Lower lobe of right lung (tissue), 2 donors: ENCODE measurements around the gene SSX2IP. TPM values are rescaled to one million over a fixed set of nuclear protein-coding genes. Genes with fewer than 3 reads are reported as not detected.
"Not testable (repeated sequence)": the region's sequence is repeated elsewhere in the genome, so short reads cannot be mapped to it uniquely, and the experiment has no call there.

Experiments used
- ATAC-seq, 2 donors: fragments of 200-7000 bp; cut with Tn5 transposase; one replicate each; pipeline ENCODE4 v1.9.1; 2020 to 2022; ENCODE audit warnings: mild to moderate bottlenecking in 2 of 2, moderate library complexity in 2 of 2
- DNase-seq: peaks from one replicate; pipeline ENCODE4 v3.0.0-alpha.2; 2020
- H3K27ac ChIP-seq: fragments of 200-600 bp; one replicate; pipeline ENCODE4 v1.8.0; 2022
- H3K27me3 ChIP-seq: fragments of 200-600 bp; one replicate; pipeline ENCODE4 v1.8.0; 2022; ENCODE audit warnings: low read depth
- H3K36me3 ChIP-seq: fragments of 200-600 bp; one replicate; pipeline ENCODE4 v1.8.0; 2022; ENCODE audit warnings: mild to moderate bottlenecking
- H3K4me1 ChIP-seq: fragments of 200-600 bp; one replicate; pipeline ENCODE4 v1.8.0; 2022
- H3K4me3 ChIP-seq: fragments of 200-600 bp; one replicate; pipeline ENCODE4 v1.8.0; 2022; ENCODE audit warnings: mild to moderate bottlenecking
- H3K9me3 ChIP-seq: fragments of 200-600 bp; one replicate; pipeline ENCODE4 v1.8.0; 2022
- CTCF ChIP-seq: fragments of 200-600 bp; IDR thresholded peaks from one replicate; pipeline ENCODE4 v1.8.0; 2022; ENCODE audit warnings: antibody characterized with exemption, mild to moderate bottlenecking
- intact Hi-C: fragments of 100-400 bp; cut with DNase I; formaldehyde crosslinking; loops from one replicate; pipeline ENCODE4 v1.11.0; 2022
- total RNA-seq: library from RNA; stranded (reverse); fragmentation: NEBNext Ultra II Directional; extraction: Animal tissue kit (Norgen Biotek cat#: 25700); gene quantifications from one replicate; pipeline ENCODE4 v1.2.1, GENCODE V29; 2021
- donor health status: DM: no; HTN: yes; CAD: no; lungs with severe emphysema.

The SSX2IP gene
- total RNA-seq, 1 donor from 2014 or later, result 5.8 TPM

- intact Hi-C loops, result no loop called here
- Histone ChIP-seq H3K4me3 (no peak overlapping the region), H3K9me3 (no peaks in the 10 kb centered on the region), H3K27ac (no peak overlapping the region), H3K27me3 (peaks cover 5% of the 10 kb centered on the region), H3K36me3 (no peaks in the 10 kb centered on the region), H3K4me1 (no peaks in the 10 kb centered on the region)
- TF ChIP-seq CTCF, result no peak
- ATAC-seq, result no peak
- DNase-seq, result no peak
These were observed 46.2 kb upstream of the SSX2IP start for GRCh38 chr1:84736445-84736844.

GRCh38 chr1:84735483-84735882, 45.2 kb upstream of the SSX2IP start:
- no peak for DNase-seq
- no peaks in the 10 kb centered on the region for H3K36me3 ChIP-seq
- no peak overlapping the region for H3K27ac ChIP-seq
- H3K9me3 ChIP-seq, result no peaks in the 10 kb centered on the region
- H3K27me3 ChIP-seq, result peaks cover 5% of the 10 kb centered on the region
- H3K4me1 ChIP-seq, result no peaks in the 10 kb centered on the region
- intact Hi-C loops, result no loop called here
- no peak overlapping the region for H3K4me3 ChIP-seq
- no peak for ATAC-seq
- no peak for TF ChIP-seq CTCF

GRCh38 chr1:84732520-84732919, 42.3 kb upstream of the SSX2IP start:
- no peak overlapping the region for H3K27ac ChIP-seq
- TF ChIP-seq CTCF, result no peak
- no peaks in the 10 kb centered on the region for H3K9me3 ChIP-seq
- no peak overlapping the region for H3K4me3 ChIP-seq
- H3K36me3 ChIP-seq, result no peaks in the 10 kb centered on the region
- no peaks in the 10 kb centered on the region for H3K4me1 ChIP-seq
- intact Hi-C loops, result no loop called here
- no peaks in the 10 kb centered on the region for H3K27me3 ChIP-seq
- DNase-seq (no peak), ATAC-seq (no peak)

GRCh38 chr1:84731519-84731918, 41.3 kb upstream of the SSX2IP start:
- TF ChIP-seq CTCF, result no peak
- ATAC-seq (no peak), DNase-seq (no peak)
- no peaks in the 10 kb centered on the region for H3K9me3 ChIP-seq
- H3K4me1 ChIP-seq, result peaks cover 4% of the 10 kb centered on the region
- no peaks in the 10 kb centered on the region for H3K36me3 ChIP-seq
- no peak overlapping the region for H3K4me3 ChIP-seq
- intact Hi-C loops, result no loop called here
- no peaks in the 10 kb centered on the region for H3K27me3 ChIP-seq
- no peak overlapping the region for H3K27ac ChIP-seq

- H3K27me3 ChIP-seq, H3K4me3 ChIP-seq, H3K9me3 ChIP-seq, H3K4me1 ChIP-seq, ATAC-seq, H3K27ac ChIP-seq, DNase-seq, H3K36me3 ChIP-seq, intact Hi-C loops: not testable (repeated sequence)
These were observed 37.5 kb upstream of the SSX2IP start for GRCh38 chr1:84727711-84728110.

GRCh38 chr1:84726593-84727499, 36.6 kb upstream of the SSX2IP start:
- intact Hi-C loops, result no loop called here
- Histone ChIP-seq H3K4me3 (no peak overlapping the region), H3K36me3 (no peaks in the 10 kb centered on the region), H3K4me1 (peaks cover 5% of the 10 kb centered on the region), H3K27ac (no peak overlapping the region), H3K9me3 (no peaks in the 10 kb centered on the region), H3K27me3 (no peaks in the 10 kb centered on the region)
- TF ChIP-seq CTCF, result no peak
- ATAC-seq (no peak), DNase-seq (no peak)
